Fibroblast of upper back skin (primary cell): ENCODE measurements around the gene ANKZF1.
A peak's percentile ranks its signal among the peaks of the same experiment; 100 is the strongest.
"Not testable (repeated sequence)": the region's sequence is repeated elsewhere in the genome, so short reads cannot be mapped to it uniquely, and the experiment has no call there.

Experiments
- DNase-seq: peaks from one replicate; pipeline ENCODE4 v3.0.0-alpha.2; 2013

The ANKZF1 gene

GRCh38 chr2:219230059-219230540 lies 494 bp downstream of the ANKZF1 start:
- DNase-seq = peak; percentile 56

DNA sequence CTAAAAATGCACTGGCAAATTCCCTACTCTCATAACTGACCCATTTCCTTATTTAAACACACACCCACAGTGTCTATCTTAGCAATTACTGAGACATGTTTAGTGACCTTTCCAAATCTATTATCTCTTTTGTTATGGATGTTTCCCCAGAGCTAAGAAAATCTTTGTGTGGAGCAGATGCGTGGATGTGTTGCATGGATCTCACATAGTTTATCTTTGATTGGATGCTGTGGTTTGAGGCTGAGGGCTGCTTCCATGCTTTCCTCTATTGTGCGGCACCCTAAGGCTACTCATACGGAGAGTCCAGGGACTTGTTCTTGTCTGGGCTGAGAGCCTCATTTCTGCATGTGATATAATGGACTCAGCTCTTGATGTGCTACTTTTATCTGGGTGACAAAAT lies 4.7 kb downstream of the ANKZF1 start:
- DNase-seq = no peak

DNA sequence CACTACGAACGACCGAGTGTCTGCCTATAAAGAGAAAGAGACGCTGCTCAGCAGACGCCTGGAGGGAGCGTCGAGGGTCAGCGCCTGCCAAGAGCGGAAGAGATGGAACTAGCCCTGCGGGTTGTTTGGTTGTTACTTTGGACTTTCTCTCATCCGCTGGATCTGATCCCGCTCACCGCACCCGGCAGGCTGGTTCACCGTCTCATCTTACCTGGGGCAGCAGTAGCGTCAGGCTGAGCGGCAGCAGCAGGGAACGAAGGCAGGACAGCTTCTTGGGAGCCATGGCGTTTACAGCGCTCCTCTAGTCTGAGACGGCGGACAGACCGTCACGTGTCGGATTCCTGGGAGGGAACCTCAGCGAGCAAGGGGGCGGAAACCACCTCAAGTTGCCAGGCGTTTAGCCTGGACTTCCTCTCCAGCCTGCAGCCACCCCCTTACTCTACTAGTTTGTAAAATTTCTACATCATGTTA lies 13.7 kb downstream of the ANKZF1 start:
- DNase-seq = no peak

GRCh38 chr2:219244789-219245147 lies 15.2 kb downstream of the ANKZF1 start:
- no peak for DNase-seq

DNA sequence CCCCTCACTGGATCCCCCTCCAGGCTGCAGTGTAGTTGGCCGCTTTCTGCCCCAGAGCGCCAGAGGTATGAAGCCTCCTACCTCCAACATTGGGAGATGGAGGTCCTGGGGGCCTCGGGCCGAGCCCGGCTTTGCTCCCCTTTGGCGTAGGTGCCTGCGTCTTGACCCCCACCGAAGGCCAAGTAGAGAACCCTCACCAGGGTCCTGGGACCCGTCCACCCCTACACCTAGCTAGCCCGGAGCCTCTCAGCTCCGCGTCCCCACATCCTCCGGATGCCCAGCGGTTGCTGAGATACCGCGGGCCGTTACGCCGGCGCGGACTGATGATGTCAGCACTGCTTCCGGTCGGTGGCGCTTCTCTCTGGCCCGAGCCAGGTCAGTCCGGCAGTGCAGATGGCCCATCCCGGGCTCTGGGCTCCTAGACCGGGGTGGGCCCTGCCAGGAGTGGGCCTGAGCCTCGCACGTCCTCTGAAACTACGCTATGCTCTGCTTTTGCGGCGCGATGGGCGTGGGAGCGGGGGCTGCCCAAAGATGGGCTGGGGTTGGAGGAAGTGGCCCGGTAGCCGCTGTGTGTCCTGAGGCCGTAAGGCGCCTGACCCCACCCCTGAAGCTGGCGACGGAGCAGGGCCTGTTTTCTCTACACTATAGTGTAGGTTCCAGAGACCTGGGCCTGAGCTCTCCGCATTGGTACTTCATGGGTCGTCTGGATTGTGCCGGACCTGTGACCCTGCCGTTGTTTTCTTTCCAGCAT lies 15.7 kb downstream of the ANKZF1 start, which contains the start of the genes GLB1L and STK16:
Gene GLB1L, minus strand, starts transcription at position 297 of the 751 bp plus-strand sequence. CDS start 1,871 bp downstream, outside the sequence.
Gene STK16, plus strand, starts transcription at position 332 of the 751 bp plus-strand sequence. CDS start 521 bp downstream, outside the sequence.
- DNase-seq = peak; percentile 90

DNA sequence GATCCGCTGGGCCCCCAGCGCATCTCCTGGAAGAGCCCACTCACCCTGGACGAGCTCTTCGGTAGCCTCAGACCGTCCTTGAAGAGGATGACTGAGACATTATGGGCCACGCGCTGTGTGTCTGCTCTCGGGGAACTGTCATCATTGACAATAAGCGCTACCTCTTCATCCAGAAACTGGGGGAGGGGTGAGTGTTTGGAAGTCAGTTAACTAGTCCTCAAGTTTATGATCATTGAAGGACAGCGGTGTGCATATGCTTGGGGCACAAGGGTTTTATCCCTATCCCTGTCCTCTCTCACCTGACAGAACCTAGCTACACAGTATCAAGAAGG lies 16.3 kb downstream of the ANKZF1 start:
- no peak for DNase-seq

DNA sequence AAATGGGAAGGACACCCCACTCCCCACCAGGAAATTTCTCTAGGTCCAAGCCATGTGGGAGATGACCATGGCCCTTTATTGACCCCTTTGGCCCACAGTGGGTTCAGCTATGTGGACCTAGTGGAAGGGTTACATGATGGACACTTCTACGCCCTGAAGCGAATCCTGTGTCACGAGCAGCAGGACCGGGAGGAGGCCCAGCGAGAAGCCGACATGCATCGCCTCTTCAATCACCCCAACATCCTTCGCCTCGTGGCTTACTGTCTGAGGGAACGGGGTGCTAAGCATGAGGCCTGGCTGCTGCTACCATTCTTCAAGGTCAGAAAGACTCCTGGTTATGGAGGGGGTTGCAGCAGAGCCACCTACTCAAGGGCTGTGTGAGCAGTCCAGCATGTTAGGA lies 17.0 kb downstream of the ANKZF1 start:
- DNase-seq = no peak

DNA sequence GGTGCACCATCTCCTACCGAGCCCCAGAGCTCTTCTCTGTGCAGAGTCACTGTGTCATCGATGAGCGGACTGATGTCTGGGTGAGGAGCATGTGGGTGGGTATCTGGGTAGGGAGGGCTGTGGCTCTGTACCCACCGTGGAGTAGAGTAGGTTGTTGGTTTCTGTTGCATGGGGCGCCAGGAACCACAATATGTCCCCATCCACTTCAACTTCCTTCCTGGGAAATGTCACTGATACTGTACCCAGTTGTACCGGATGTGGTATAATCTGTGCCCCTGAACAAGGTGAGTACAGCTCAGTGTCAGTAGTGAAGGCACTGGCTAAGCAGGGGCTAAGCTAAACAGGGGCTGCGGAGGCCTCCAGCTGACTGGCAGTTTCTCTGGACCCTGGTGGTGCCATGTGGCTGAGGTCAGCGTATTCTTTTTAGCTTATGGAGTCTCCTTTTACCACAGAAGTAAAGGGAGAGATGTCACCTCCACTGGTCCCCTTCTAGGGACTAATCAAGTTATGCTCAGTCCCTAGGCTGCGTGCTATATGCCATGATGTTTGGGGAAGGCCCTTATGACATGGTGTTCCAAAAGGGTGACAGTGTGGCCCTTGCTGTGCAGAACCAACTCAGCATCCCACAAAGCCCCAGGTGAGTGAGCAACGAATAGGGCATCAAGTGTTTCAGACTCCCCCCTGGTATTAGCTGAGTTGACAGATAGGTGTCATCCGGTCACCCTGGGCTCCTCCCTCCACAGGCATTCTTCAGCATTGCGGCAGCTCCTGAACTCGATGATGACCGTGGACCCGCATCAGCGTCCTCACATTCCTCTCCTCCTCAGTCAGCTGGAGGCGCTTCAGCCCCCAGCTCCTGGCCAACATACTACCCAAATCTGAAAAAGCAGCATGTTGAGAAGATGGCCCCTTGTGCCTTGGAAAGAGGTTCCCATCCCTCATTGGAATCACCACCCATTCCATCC lies 18.4 kb downstream of the ANKZF1 start:
- DNase-seq = no peak

GRCh38 chr2:219248845-219249202 lies 19.2 kb downstream of the ANKZF1 start:
- DNase-seq = no peak

- peak; percentile 72 for DNase-seq
Observed at GRCh38 chr2:219249203-219249980, 19.8 kb downstream of the ANKZF1 start.

GRCh38 chr2:219250049-219250781 lies 20.6 kb downstream of the ANKZF1 start:
- no peak for DNase-seq

GRCh38 chr2:219251656-219252055 lies 22.1 kb downstream of the ANKZF1 start:
- no peak for DNase-seq

GRCh38 chr2:219252084-219252483 lies 22.5 kb downstream of the ANKZF1 start:
- no peak for DNase-seq

- no peak for DNase-seq
Observed at GRCh38 chr2:219252570-219252899, 22.9 kb downstream of the ANKZF1 start.

DNA sequence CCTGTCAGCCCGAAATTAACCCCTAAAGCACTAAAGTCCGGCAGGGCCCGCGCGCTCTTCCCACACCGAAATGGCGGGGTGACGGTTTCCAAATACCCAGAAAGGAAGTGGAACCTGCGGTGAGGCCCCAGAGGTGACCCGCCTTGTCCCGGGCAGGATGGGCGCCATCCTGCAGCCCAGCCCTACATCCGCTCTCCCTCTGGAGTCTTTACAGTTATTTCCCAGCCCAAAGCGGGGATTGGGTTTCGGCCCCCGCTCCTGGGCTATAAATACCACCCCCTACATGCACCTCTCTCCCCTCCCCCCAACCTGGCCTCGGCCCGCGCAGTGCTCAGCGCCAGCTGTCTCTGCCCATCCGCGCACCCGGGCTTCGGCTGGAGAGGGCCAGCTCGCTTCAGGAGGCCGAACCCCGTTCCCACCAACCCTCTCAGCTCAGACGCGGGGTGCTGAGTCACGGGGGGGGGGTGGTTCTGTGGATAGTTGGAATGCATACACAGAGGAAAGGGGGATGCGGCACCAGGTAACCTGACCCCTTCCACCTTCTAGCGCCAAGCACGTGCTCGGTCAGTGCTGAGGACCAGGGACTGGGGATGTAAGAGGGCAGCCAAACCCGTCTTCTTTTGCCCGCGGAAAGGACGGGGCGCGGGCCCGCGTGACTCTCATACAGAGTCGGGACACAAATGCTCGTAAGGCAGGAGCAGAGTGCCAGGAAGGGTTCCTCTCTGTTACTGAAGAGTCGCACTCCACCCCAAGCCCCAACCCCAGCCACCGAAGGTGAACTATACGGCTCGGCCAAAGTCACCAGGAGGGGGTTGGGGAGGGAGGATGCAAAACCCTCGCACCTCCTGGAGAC lies 23.5 kb downstream of the ANKZF1 start, which contains the start of gene TUBA4B:
Gene TUBA4B, plus strand, starts transcription at position 344 of the 853 bp plus-strand sequence. Its CDS starts 165 bp downstream, at position 509.
- DNase-seq = no peak

- peak; percentile 42 for DNase-seq
Observed at GRCh38 chr2:219253753-219254589, 24.4 kb downstream of the ANKZF1 start, which contains the start of gene TUBA4A. TSS of gene TUBA4A (minus strand) at chr2:219253918. CDS start at chr2:219253858, 60 bp downstream.

- DNase-seq = no peak
Observed at GRCh38 chr2:219254590-219255201, 25.1 kb downstream of the ANKZF1 start.

DNA sequence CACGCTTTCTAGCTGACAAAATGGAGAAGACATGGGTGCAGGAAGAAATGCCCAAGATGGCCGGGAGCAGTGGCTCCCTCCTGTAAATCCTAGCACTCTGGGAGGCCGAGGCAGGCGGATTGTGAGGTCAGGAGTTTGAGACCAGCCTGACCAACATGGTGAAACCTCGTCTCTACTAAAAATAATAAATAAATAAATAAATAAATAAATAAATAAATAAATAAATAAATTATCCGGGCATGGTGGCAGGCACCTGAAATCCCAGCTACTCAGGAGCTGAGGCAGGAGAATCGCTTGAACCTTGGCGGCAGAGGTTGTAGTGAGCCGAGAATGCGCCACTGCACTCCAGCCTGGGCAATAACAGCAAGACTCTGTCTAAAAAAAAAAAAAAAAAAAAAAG lies 29.3 kb downstream of the ANKZF1 start:
- DNase-seq = not testable (repeated sequence)
